Measurements from ENCODE around the gene PIGL. TPM values are rescaled to one million over a fixed set of nuclear protein-coding genes. Genes with fewer than 3 reads are reported as not detected.
"Not testable (repeated sequence)": the region's sequence is repeated elsewhere in the genome, so short reads cannot be mapped to it uniquely, and the experiment has no call there.

PIGL gene
- 10 to 100 TPM; 42.1 to 43.3 TPM for total RNA-seq

DNA sequence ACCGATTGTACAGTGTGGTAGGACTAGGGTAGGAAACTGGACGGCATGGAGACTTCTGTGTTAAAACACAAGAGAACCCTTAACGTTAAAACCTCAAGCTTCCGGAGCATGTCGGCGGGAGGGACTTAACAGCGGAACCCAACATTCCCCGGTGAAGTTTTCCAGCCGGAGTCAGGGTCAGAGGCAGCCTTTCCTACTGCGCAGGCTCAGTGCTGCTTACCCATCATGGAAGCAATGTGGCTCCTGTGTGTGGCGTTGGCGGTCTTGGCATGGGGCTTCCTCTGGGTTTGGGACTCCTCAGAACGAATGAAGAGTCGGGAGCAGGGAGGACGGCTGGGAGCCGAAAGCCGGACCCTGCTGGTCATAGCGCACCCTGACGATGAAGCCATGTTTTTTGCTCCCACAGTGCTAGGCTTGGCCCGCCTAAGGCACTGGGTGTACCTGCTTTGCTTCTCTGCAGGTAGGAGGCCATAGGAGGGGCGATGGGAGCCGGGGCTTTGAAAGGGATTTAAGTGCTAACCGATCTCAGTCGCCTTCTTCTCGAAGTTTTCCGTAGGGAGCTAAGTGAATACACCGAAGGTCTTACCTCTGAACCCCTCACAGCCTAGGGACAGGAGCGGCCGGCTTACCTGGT, at the start of gene PIGL:
PIGL (plus strand) TSS at position 209 of the 634 bp plus-strand sequence; CDS start at position 226, 17 bp downstream.
- peaks cover 2% of the 10 kb centered on the region for H3K36me3 Mint-ChIP-seq
- peak within 1 kb of the TSS; percentile 85 for H3K27ac Mint-ChIP-seq
- DNase-seq, result peak; percentile 78
- peak within 1 kb of the TSS; percentile 98 for H3K4me3 Mint-ChIP-seq
- POLR2A ChIA-PET, result interaction anchor here (0.5 to 4.2 kb wide), 6 partner anchors 47 to 285 kb away, joined by 3 to 41 read pairs (median 4); partner anchors contain the start of genes TTC19 and ZSWIM7
- H3K27me3 Mint-ChIP-seq, result no peaks in the 10 kb centered on the region
- peaks cover 23% of the 10 kb centered on the region for H3K4me1 Mint-ChIP-seq
- no peaks in the 10 kb centered on the region for H3K9me3 Mint-ChIP-seq
- ATAC-seq (ENCODE audit: low read depth), result peak; percentile 40

DNA sequence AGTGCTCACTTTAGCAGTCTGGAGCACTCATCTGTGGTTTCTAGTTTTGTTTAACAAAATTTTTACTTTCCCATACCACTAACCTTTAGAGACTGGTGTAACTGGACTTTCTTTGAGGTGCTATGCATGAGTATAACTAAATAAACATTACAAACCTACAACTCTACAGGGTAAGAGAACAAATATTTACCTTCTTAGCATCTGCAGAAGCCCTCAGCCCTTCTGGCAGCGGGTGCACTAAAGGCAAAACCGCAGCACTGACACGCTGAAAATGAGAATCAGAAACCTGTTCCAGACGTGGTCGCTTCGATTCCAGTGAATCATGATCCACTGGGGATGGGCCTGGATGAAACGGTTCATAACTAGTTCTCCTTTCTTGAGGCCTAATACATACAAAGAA, 45.4 kb upstream of the PIGL start:
- Mint-ChIP-seq H3K36me3 (peaks cover 26% of the 10 kb centered on the region), H3K9me3 (peaks cover 2% of the 10 kb centered on the region), H3K4me1 (peaks cover 5% of the 10 kb centered on the region), H3K27me3 (no peaks in the 10 kb centered on the region), H3K27ac (no peak overlapping the region), H3K4me3 (no peak overlapping the region)
- ATAC-seq (ENCODE audit: low read depth) (no peak), DNase-seq (no peak)
- POLR2A ChIA-PET, result no interaction called here

DNA sequence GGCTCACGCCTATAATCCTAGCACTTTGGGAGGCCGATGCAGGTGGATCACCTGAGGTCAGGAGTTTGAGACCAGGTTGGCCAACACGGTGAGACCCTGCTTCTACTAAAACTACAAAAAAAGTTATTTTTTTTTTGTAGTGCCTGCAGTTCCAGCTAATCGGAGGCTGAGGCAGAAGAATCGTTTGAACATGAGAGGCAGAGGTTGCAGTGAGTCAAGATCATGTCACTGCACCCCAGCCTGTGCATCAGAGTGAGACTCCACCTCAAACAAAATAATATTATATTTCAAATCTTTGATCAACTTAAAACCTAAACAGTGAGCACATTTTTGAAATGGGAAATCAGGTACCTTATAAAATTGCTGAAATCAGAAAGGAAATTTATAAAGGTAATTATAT, 38.2 kb upstream of the PIGL start:
- Mint-ChIP-seq H3K9me3 (peaks cover 3% of the 10 kb centered on the region), H3K4me3 (no peak overlapping the region), H3K36me3 (peaks cover 26% of the 10 kb centered on the region), H3K27me3 (no peaks in the 10 kb centered on the region), H3K27ac (no peak overlapping the region), H3K4me1 (peaks cover 9% of the 10 kb centered on the region)
- no peak for DNase-seq
- no peak for ATAC-seq (ENCODE audit: low read depth)
- POLR2A ChIA-PET, result no interaction called here

DNA sequence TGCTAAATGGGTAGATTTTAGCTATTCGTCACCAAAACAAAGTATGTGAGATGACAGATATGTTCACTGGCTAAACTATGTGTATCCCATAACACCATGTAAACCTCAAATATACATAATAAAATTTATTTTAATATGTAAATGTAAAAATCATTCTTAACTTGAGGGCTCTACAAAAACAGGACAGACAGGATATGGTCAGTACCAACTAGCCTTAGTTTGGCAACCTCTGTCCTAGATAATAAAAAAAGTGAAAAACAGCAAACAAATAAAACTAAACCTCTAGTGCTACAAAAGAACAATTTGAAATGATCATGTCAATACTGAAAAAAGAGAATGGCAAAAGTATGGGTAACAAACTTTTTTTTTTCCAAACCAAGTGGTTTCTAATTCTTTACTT, 35.4 kb upstream of the PIGL start:
- H3K4me1 Mint-ChIP-seq, result peaks cover 12% of the 10 kb centered on the region
- H3K27ac Mint-ChIP-seq, result no peak overlapping the region
- no peaks in the 10 kb centered on the region for H3K27me3 Mint-ChIP-seq

DNA sequence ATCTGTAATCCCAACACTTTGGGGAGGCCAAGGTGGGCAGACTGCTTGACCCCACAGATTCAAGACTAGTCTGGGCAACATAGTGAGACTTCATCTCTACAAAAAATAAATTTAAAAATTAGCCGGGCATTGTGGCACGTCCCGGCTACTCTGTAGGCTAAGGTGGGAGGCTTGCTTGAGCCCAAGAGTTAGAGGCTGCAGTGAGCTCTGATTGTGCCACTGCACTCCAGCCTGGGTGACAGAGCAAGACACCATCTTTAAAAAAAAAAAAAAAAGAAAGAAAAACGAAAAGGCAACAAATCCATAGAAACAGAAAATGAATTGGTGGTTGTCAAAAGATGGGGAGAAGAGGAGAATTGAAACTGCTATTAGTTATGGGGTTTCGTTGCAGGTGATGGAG, 29.4 kb upstream of the PIGL start:
- peaks cover 9% of the 10 kb centered on the region for H3K4me1 Mint-ChIP-seq
- ATAC-seq (ENCODE audit: low read depth) (no peak), DNase-seq (no peak)
- no peak overlapping the region for H3K4me3 Mint-ChIP-seq
- no peaks in the 10 kb centered on the region for H3K9me3 Mint-ChIP-seq
- peaks cover 32% of the 10 kb centered on the region for H3K36me3 Mint-ChIP-seq
- POLR2A ChIA-PET, result no interaction called here
- no peak overlapping the region for H3K27ac Mint-ChIP-seq
- no peaks in the 10 kb centered on the region for H3K27me3 Mint-ChIP-seq

More for the DNA sequence above, 35.4 kb upstream of the PIGL start:
- Mint-ChIP-seq H3K4me3 (no peak overlapping the region), H3K9me3 (peaks cover 3% of the 10 kb centered on the region), H3K36me3 (peaks cover 43% of the 10 kb centered on the region)
- POLR2A ChIA-PET, result interaction anchor here (0.5 kb wide), 1 partner anchor 196 kb away, joined by 3 read pairs; no protein-coding TSS in a partner anchor
- ATAC-seq (ENCODE audit: low read depth) (no peak), DNase-seq (no peak)

DNA sequence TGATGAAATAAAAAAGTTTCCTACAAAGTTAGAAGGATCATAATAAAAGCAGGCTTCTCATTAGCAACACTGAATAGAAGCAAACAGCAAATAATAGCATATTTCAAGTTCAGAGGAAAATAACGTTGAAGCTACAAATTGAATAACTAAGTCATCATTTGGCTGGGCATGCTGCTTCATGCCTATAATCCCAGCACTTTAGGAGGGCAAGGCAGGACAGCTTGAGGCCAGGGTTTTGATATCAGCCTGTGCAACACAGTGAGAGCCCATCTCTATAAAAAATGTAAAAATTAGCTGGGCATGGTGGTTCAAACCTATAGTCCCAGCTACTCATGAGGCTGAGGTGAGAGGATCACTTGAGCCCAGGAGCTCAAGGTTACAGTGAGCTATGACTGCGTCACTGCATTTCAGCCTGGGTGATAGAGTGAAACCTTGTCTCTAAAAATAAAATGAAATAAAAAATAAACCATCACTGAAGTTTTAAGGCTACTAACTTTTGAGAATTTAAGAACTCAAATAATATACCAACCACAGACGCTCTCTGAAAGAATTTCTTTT, 27.1 kb upstream of the PIGL start:
- DNase-seq (no peak), ATAC-seq (ENCODE audit: low read depth) (no peak)
- Mint-ChIP-seq H3K4me1 (peaks cover 12% of the 10 kb centered on the region), H3K36me3 (peaks cover 31% of the 10 kb centered on the region), H3K27ac (no peak overlapping the region), H3K9me3 (no peaks in the 10 kb centered on the region), H3K4me3 (no peak overlapping the region), H3K27me3 (no peaks in the 10 kb centered on the region)
- POLR2A ChIA-PET, result no interaction called here

DNA sequence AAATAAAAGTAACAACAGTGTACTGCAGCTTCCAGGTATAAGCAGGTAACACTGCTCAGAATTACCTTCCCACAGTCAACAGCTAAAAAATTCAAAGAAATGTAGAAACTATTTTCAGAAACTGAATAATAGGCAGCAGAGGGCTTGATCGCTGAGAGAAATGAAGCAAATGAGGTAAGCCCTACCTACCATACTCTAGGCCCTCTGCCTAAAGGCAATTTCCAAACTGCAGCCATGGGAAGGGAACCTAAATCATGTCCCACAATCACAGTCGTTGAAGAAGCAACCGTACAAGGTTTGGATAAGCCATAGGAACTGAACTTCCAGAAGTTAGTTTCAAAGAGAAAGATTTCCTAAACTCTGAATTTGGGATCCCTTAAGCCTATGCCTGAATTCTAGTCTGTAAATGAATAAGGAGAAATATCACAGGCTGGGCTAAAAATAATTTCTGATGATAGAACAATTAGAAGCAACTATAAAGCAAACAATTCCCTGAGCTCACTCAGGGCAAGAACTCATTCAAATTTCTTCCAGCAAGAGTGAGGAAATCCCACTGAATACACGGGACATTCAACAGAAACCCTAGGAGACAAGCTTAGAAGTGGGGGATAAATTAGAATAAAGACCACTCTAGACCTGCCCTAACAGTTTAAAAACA, 26.2 kb upstream of the PIGL start:
- DNase-seq, result no peak
- ATAC-seq (ENCODE audit: low read depth), result no peak
- H3K4me1 Mint-ChIP-seq, result peaks cover 14% of the 10 kb centered on the region
- H3K36me3 Mint-ChIP-seq, result peaks cover 26% of the 10 kb centered on the region
- POLR2A ChIA-PET, result no interaction called here
- no peak overlapping the region for H3K4me3 Mint-ChIP-seq
- H3K27ac Mint-ChIP-seq, result no peak overlapping the region
- no peaks in the 10 kb centered on the region for H3K27me3 Mint-ChIP-seq
- no peaks in the 10 kb centered on the region for H3K9me3 Mint-ChIP-seq

DNA sequence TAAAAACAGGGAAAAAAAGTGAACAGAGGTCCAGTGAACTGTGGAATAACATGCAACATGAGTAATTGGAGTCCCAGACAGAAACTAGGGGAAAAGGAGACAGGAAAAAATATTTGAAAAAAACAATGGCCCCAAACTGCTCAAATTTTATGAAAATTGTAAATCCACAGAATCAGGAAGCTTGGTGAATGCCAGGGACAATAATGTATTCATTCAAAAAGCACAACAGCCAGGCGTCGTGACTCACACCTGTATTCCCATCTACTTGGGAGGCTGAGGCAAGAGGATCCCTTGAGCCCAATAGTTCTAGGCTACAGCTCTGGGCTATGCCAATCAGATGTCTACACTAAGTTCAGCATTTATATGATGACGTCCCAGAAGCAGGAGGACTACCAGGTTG, 25.4 kb upstream of the PIGL start:
- H3K36me3 Mint-ChIP-seq, result peaks cover 22% of the 10 kb centered on the region
- ATAC-seq (ENCODE audit: low read depth) (no peak), DNase-seq (no peak)
- H3K27ac Mint-ChIP-seq, result no peak overlapping the region
- H3K27me3 Mint-ChIP-seq, result no peaks in the 10 kb centered on the region
- POLR2A ChIA-PET, result no interaction called here
- no peaks in the 10 kb centered on the region for H3K9me3 Mint-ChIP-seq
- no peak overlapping the region for H3K4me3 Mint-ChIP-seq
- H3K4me1 Mint-ChIP-seq, result peaks cover 13% of the 10 kb centered on the region

DNA sequence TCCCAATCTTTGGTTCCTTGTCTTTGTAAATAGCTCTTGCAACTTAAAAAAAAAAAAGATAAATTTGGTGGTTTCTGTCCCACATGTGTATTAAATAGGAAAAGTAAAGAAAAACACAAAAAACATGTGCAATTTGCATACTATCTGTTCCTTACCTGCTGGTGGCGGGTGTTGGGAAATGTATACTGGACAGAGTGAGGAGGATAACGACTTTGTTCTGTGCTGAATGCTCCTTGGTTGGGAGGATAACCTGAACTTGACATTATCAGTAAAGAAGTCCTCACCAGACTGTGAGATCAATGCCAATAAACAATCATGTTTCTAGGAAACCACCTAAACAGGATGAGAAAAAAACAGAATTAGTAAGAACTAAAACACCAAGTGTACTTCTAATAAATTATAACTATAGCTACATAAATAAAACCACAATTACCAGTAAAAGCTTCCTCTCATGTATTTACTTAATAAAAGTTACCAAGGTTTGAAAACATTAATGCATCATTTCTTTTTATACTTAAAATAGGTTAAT, 22.6 kb upstream of the PIGL start:
- Mint-ChIP-seq H3K36me3 (peaks cover 31% of the 10 kb centered on the region), H3K4me1 (peaks cover 21% of the 10 kb centered on the region)
- H3K27me3 Mint-ChIP-seq; POLR2A ChIA-PET; DNase-seq; H3K27ac Mint-ChIP-seq; ATAC-seq (ENCODE audit: low read depth); H3K4me3 Mint-ChIP-seq; H3K9me3 Mint-ChIP-seq: not testable (repeated sequence)

DNA sequence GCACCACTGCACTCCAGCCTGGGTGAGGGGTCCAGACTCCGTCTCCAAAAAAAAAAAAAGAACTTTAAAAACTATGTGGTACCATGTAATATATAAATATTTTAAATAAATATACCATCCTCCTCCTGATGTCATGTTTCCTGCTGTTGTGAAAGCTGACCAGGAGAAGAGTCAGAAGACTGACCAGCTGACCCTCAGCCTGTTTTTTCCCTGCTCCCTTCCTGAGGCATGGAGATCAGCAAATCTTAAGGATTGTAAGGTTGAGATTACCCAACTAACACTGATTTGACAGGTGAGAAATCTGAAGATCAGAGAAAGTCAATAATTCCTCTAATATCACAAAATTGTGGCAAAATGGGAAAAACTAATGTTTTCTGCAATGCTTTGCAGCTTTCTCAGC, 19.7 kb upstream of the PIGL start:
- peaks cover 26% of the 10 kb centered on the region for H3K36me3 Mint-ChIP-seq
- H3K4me3 Mint-ChIP-seq, result no peak overlapping the region
- no peaks in the 10 kb centered on the region for H3K27me3 Mint-ChIP-seq
- no peaks in the 10 kb centered on the region for H3K9me3 Mint-ChIP-seq
- DNase-seq (no peak), ATAC-seq (ENCODE audit: low read depth) (no peak)
- peaks cover 25% of the 10 kb centered on the region for H3K4me1 Mint-ChIP-seq
- peak overlapping the region; percentile 38 for H3K27ac Mint-ChIP-seq
- POLR2A ChIA-PET, result interaction anchor here (0.7 kb wide), 1 partner anchor 11 kb away, joined by 3 read pairs; no protein-coding TSS in a partner anchor

DNA sequence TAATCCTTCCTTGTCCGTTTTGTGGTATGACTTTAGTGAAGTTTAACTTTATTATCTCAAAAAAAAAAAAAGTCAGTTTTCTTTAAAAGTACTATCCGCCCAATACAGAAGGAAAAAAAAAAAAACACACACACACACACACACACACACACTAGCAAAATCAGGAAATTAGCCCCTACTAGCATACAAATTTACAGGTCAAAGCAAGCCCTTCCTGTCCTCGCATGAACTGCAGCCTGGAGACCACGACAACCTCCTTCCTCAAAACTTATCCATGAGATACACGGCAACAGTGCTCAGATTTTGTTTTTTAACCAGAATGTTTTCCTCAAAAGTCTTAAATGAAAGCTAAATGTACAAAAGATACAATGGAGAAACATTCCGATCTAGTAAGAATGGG, 17.9 kb upstream of the PIGL start:
- POLR2A ChIA-PET, result interaction anchor here (0.7 kb wide), 1 partner anchor 77 kb away, joined by 5 read pairs; no protein-coding TSS in a partner anchor
- Mint-ChIP-seq H3K4me1 (peaks cover 35% of the 10 kb centered on the region), H3K4me3 (peak overlapping the region; percentile 53), H3K27me3 (no peaks in the 10 kb centered on the region), H3K9me3 (no peaks in the 10 kb centered on the region), H3K36me3 (peaks cover 18% of the 10 kb centered on the region), H3K27ac (no peak overlapping the region)
- ATAC-seq (ENCODE audit: low read depth) (no peak), DNase-seq (no peak)

DNA sequence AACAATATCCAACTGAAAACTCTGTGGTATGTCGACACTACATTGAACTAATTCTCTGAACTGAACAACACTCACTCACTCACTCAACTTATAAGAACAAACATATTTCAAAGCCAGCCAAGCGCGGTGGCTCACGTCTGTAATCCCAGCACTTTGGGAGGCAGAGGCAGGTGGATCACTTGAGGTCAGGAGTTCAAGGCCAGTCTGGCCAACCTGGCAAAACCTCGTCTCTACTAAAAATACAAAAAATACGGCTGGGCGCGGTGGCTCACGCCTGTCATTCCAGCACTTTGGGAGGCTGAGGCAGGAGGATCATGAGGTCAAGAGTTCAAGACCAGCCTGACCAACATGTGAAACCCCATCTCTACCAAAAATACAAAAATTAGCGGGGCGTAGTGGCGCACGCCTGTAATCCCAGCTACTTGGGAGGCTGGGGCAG, 15.3 kb upstream of the PIGL start:
- ATAC-seq (ENCODE audit: low read depth); H3K27ac Mint-ChIP-seq; H3K4me3 Mint-ChIP-seq; H3K27me3 Mint-ChIP-seq; H3K9me3 Mint-ChIP-seq; DNase-seq: not testable (repeated sequence)
- POLR2A ChIA-PET, result interaction anchor here (0.7 kb wide), 1 partner anchor 26 kb away, joined by 4 read pairs; no protein-coding TSS in a partner anchor
- peaks cover 33% of the 10 kb centered on the region for H3K4me1 Mint-ChIP-seq
- H3K36me3 Mint-ChIP-seq, result peaks cover 19% of the 10 kb centered on the region
